ENCODE measurements around the gene TSPAN9. TPM values are rescaled to one million over a fixed set of nuclear protein-coding genes. Genes with fewer than 3 reads are reported as not detected.

Gene TSPAN9
- polyA plus RNA-seq, 3 donors, result 0.15 to 0.34 (median 0.25) TPM

DNA sequence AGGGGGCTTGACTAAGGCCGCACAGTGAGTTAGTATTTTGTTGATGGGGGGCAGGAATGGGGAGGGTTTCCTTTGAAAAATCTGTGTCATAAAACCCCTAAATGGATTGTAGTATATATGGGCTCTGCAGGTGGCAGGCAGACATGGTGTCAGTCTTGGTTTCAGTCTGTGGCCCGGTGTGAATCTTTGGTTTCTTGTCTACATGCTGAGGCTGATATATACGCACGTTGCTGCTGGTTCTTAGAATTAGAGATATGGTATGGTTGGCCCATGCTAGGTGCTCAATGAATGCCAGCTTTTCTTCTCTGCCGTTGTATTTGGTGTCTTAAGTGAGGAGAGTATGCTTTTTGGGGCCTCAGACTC is 73.1 kb downstream of the TSPAN9 start:
- Mint-ChIP-seq H3K27ac (no peak overlapping the region), H3K36me3 (no peaks in the 10 kb centered on the region), H3K4me1 (no peaks in the 10 kb centered on the region), H3K9me3 (no peaks in the 10 kb centered on the region), H3K4me3 (no peak overlapping the region), H3K27me3 (ENCODE audit: low read depth in 3 of 3) (peaks cover 13 to 63% (median 39%) of the 10 kb centered on the region in 3 donors)
- 77% methylated on average over 2 of the region's 5 CpGs for WGBS (ENCODE audit: insufficient coverage)
- Histone ChIP-seq H3K4me2 (replicated peaks; ENCODE audit: extremely low read depth, low read length, poor library complexity, severe bottlenecking) (no peak overlapping the region), H3K4me1 (ENCODE audit: control insufficient read depth in 1 of 2, insufficient read depth in 2 of 2, low read length in 2 of 2) (no peaks in the 10 kb centered on the region), H3K27me3 (ENCODE audit: control insufficient read depth in 2 of 2, insufficient read depth in 2 of 2, low read length in 2 of 2) (peaks cover 0 to 36% of the 10 kb centered on the region in 2 donors), H3K36me3 (replicated peaks in 1 of 2; ENCODE audit: control insufficient read depth in 1 of 2, insufficient read depth in 2 of 2, low read length in 2 of 2) (no peaks in the 10 kb centered on the region), H3K9me3 (replicated peaks in 1 of 2; ENCODE audit: control insufficient read depth in 1 of 2, insufficient read depth in 1 of 2, low read length in 2 of 2) (no peaks in the 10 kb centered on the region), H3K79me2 (ENCODE audit: insufficient read depth, low read length) (no peaks in the 10 kb centered on the region), H3K27ac (ENCODE audit: low read depth in 1 of 2, low read length in 2 of 2) (no peak overlapping the region), H3K4me3 (replicated peaks in 1 of 3; ENCODE audit: low read depth in 2 of 3, low read length in 3 of 3) (no peak overlapping the region), H4K20me1 (ENCODE audit: insufficient read depth, low read length) (no peaks in the 10 kb centered on the region), H2AFZ (ENCODE audit: insufficient read depth, low read depth, low read length, poor library complexity, severe bottlenecking) (no peak overlapping the region), H3K9ac (ENCODE audit: insufficient read depth, low read length, poor library complexity, severe bottlenecking) (no peak overlapping the region)
- no peak for TF ChIP-seq CTCF (IDR thresholded peaks at IDR 0.05)
- no peak for DNase-seq
- intact Hi-C loops (cut with micrococcal nuclease), result no loop called here

GRCh38 chr12:3150931-3151835 is 74.0 kb downstream of the TSPAN9 start:
- no peak for TF ChIP-seq CTCF (IDR thresholded peaks at IDR 0.05)
- no peak overlapping the region for H3K27ac Mint-ChIP-seq
- no peak overlapping the region for H3K4me2 ChIP-seq (replicated peaks; ENCODE audit: extremely low read depth, low read length, poor library complexity, severe bottlenecking)
- no peaks in the 10 kb centered on the region for H3K4me1 ChIP-seq (ENCODE audit: control insufficient read depth in 1 of 2, insufficient read depth in 2 of 2, low read length in 2 of 2)
- H3K79me2 ChIP-seq (ENCODE audit: insufficient read depth, low read length), result no peaks in the 10 kb centered on the region
- H3K4me3 Mint-ChIP-seq, result no peak overlapping the region
- H3K27ac ChIP-seq (ENCODE audit: low read depth in 1 of 2, low read length in 2 of 2), result no peak overlapping the region
- DNase-seq, result no peak
- no peaks in the 10 kb centered on the region for H3K9me3 Mint-ChIP-seq
- H2AFZ ChIP-seq (ENCODE audit: insufficient read depth, low read depth, low read length, poor library complexity, severe bottlenecking), result no peak overlapping the region
- H3K36me3 ChIP-seq (replicated peaks in 1 of 2; ENCODE audit: control insufficient read depth in 1 of 2, insufficient read depth in 2 of 2, low read length in 2 of 2), result no peaks in the 10 kb centered on the region
- no peak overlapping the region for H3K9ac ChIP-seq (ENCODE audit: insufficient read depth, low read length, poor library complexity, severe bottlenecking)
- H3K9me3 ChIP-seq (replicated peaks in 1 of 2; ENCODE audit: control insufficient read depth in 1 of 2, insufficient read depth in 1 of 2, low read length in 2 of 2), result no peaks in the 10 kb centered on the region
- H3K36me3 Mint-ChIP-seq, result no peaks in the 10 kb centered on the region
- intact Hi-C loops (cut with micrococcal nuclease), result no loop called here
- no peaks in the 10 kb centered on the region for H3K4me1 Mint-ChIP-seq
- H3K27me3 Mint-ChIP-seq (ENCODE audit: low read depth in 3 of 3), result peaks cover 12 to 62% (median 41%) of the 10 kb centered on the region in 3 donors
- H3K27me3 ChIP-seq (ENCODE audit: control insufficient read depth in 2 of 2, insufficient read depth in 2 of 2, low read length in 2 of 2), result peaks cover 0 to 36% of the 10 kb centered on the region in 2 donors
- H3K4me3 ChIP-seq (replicated peaks in 1 of 3; ENCODE audit: low read depth in 2 of 3, low read length in 3 of 3), result no peak overlapping the region
- no peaks in the 10 kb centered on the region for H4K20me1 ChIP-seq (ENCODE audit: insufficient read depth, low read length)
- 82% methylated on average over 15 of the region's 19 CpGs for WGBS (ENCODE audit: insufficient coverage)
